Cardiac fibroblast (primary cell): Measurements from ENCODE around the gene STAG1.
"Not testable (repeated sequence)": the region's sequence is repeated elsewhere in the genome, so short reads cannot be mapped to it uniquely, and the experiment has no call there.

Experiments used
- DNase-seq, 2 donors: peaks; one replicate each; pipeline versions ENCODE4 v3.0.0 to v3.0.0-alpha.2; 2010; ENCODE audit warnings: low read depth in 2 of 2
- H3K4me3 ChIP-seq, 2 donors: replicated peaks in 1 of 2; 1 replicate in 1 of 2; 2 replicates in 1 of 2; pipeline ENCODE4 v1.5.1; 2011; ENCODE audit warnings: low read depth in 2 of 2, low read length in 2 of 2, mild to moderate bottlenecking in 2 of 2, moderate library complexity in 1 of 2
- TF ChIP-seq, protein P1 (sequence below): IDR thresholded peaks from one replicate; pipeline ENCODE4 v1.5.1; 2011; ENCODE audit warnings: low read depth, mild to moderate bottlenecking, low read length, inconsistent platforms

Gene STAG1

DNA sequence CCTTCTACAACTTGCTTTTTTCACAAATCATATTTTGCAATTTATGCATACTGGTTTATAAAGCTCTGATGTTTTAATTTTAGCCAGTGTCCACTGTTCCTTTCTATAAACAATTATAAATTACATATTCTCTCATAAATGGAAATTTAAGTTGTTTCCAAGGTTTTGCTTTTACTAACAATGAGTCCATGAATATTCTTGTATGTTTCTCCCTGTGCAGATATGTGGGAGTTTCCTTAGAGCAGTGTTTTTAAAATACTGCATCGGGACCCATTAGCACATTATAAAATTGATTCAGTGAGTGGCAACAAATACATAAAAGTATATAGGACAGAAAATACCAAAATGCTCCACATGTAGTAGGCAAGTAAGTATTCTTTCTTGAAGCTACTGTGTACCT lies 266.4 kb downstream of the STAG1 start:
- TF ChIP-seq, protein P1, sequence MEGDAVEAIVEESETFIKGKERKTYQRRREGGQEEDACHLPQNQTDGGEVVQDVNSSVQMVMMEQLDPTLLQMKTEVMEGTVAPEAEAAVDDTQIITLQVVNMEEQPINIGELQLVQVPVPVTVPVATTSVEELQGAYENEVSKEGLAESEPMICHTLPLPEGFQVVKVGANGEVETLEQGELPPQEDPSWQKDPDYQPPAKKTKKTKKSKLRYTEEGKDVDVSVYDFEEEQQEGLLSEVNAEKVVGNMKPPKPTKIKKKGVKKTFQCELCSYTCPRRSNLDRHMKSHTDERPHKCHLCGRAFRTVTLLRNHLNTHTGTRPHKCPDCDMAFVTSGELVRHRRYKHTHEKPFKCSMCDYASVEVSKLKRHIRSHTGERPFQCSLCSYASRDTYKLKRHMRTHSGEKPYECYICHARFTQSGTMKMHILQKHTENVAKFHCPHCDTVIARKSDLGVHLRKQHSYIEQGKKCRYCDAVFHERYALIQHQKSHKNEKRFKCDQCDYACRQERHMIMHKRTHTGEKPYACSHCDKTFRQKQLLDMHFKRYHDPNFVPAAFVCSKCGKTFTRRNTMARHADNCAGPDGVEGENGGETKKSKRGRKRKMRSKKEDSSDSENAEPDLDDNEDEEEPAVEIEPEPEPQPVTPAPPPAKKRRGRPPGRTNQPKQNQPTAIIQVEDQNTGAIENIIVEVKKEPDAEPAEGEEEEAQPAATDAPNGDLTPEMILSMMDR, result no peak

DNA sequence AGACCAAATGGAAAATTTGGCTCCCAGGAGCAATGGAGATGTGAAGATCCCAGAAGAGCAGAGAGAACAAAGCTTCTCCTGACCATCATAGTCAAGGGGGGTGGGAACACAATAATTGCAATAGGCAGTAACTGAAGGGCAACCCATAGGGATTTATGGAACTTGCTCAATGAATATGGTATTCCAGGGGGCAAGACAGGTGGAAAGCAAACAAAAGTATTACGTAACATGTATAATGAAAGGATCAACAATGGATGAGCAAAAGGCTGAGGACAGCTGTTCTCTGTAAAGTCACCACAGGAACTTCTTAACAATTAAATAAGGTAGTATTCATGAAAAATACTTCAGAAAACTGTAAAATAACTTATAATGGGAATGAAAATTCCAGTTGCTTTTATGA lies 275.9 kb downstream of the STAG1 start:
- no peak overlapping the region for H3K4me3 ChIP-seq
- DNase-seq, result no peak
- TF ChIP-seq, protein P1, result no peak

More for the DNA sequence above, 266.4 kb downstream of the STAG1 start:
- DNase-seq, result no peak
- H3K4me3 ChIP-seq, result no peak overlapping the region

DNA sequence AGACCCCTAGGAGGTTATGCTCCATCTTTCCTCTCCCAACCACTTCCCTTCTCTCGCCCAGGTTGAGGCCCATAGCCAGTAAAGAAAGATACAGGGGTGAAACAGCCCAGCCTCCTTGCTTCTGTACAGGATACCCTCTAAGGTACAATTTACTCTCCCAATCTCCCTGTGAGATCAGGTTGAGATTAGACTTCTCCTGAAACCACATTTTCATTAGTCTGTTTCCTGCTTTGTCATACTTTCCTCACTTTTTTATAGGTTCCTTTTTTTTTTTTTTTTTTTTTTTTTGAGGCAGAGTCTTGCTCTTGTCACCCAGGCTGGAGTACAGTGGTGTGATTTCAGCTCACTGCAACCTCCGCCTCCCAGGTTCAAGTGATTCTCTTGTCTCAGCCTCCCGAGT lies 277.3 kb downstream of the STAG1 start:
- H3K4me3 ChIP-seq, DNase-seq: not testable (repeated sequence)

DNA sequence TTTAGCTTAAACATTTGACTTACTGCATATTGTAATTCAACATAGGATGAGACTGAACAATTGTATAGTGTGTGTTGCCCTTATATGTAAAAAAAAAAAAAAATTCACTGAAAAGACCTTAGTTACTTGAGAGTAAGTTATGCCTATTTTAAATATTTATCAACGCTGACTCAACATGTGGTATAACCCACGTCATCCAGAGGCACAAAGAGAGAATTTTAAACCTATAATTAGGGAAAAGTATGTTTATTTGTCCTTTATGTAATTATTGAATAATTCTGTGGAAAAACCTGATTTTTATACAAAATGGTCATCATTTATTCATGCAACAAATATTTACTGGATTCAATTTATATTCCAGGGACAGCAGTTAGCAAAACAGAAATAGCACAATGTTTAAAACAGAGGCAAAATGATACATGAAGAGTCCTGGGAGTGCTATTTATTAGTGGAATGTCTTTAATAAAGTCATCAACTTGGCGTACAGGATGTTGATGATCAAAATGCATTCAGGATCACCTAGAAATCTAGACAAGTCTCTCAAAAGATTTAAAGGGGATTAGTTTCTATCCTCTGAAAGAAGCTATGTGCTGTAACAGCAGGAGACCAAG lies 278.4 kb downstream of the STAG1 start:
- TF ChIP-seq, protein P1, result no peak
- H3K4me3 ChIP-seq, result no peak overlapping the region
- peak; percentile 13 to 62 for DNase-seq

DNA sequence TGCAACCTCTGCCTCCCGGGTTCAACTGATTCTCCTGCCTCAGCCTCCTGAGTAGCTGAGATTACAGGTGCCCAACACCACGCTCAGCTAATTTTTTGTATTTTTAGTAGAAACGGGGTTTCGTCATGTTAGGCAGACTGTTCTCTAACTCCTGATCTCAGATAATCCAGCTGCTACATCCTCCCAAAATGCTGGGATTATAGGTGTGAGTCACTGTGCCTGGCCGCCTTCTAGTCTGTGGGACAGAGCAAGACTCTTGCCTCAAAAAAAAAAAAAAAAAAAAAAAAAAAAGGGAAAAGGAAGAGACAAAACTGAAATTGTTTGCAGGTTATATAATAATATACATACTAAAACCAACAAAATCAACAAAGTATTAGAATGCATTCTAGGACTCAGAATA lies 286.9 kb downstream of the STAG1 start:
- TF ChIP-seq, protein P1, result no peak
- no peak overlapping the region for H3K4me3 ChIP-seq
- DNase-seq, result peak; percentile 5 to 68

DNA sequence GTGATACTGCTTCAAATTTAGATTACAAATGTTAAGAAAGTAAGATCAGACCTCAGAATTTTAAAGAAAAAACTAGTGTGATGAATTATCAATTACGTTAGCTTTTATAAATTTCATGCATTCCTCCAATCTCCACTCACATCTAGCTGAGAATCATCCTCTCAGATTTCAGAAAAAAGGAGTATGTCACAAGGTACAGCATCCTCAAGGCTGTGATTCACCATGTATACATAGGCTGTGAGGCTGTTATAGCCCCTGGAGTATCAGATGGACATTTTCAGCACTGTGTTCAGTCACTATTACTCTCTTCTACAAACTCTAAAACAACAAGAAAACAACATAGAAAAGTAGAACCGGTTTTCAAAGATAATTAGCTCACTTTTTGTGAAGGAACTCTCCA lies 287.7 kb downstream of the STAG1 start:
- H3K4me3 ChIP-seq, result no peak overlapping the region
- TF ChIP-seq, protein P1, result no peak
- DNase-seq, result peak in 1 of 2 donors; percentile 82

DNA sequence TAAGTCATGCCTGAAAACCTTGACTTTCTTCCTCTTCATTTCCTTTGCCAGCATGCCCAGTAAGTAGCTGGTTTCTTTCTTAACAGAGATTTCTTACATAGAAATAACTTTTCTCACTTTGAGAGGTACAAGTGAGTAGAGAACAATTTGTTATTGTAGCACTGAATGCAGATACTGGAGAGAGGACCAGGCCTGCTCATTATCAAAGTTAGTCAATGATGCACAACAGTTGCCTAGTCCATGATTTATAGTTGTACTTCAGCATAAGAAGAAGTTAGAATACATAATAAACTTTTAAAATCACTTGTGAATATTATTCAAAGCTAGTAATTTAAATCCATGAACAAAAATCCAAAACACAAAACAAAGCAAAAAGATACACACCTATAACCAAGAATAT lies 289.0 kb downstream of the STAG1 start:
- H3K4me3 ChIP-seq, result no peak overlapping the region
- no peak for DNase-seq

More for the DNA sequence above, 289.0 kb downstream of the STAG1 start:
- TF ChIP-seq, protein P1, result no peak
